ENCODE results near the gene LIAS. TPM values are rescaled to one million over a fixed set of nuclear protein-coding genes. Genes with fewer than 3 reads are reported as not detected.
A peak's percentile ranks its signal among the peaks of the same experiment; 100 is the strongest.

Gene LIAS
- total and polyA plus RNA-seq, 2 of the 13 experiments (the other 11 are each of a cell fraction or from before 2014, with no cell fraction given): 16.0 to 16.6 TPM

DNA sequence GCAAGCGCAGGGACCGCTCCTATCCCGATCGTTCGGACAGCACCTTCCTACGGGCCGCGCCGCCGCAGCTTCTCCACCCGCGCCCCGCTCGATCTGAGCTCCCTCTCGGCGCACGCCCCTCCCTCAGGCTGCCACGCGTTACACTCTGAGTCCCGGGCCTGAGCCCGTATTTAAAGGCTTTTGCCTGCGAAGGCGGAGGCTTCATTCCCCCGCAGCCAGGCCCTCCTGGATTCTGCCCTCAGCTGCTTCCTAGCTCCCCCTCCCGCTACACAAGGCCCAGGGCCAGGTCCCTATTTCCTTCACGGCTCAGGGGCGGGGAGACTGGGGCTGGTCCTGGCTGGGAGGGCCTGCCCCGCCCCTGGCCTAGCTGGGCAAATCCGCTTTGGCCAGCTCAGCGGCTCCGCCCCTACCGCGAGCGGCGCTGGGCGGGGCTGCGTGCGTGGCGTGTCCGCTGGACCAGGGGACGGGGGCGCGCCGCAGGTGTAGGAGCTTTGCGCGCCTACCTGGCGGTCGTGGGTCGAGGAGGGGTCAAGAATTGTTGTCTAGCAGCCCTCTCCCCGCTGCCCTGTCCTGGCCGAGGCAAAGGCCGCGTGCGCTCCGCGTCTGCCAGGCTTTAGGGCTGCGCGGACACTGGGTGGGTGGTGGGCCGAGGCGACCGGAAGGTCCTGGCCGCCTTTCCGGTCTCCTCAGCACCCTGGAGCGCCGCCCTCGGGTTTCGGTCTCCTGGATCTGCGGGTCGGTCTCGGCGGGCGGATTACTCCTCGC, 68.6 kb downstream of the LIAS start, which contains the start of gene UGDH (continued):
- TF ChIP-seq, protein P1, sequence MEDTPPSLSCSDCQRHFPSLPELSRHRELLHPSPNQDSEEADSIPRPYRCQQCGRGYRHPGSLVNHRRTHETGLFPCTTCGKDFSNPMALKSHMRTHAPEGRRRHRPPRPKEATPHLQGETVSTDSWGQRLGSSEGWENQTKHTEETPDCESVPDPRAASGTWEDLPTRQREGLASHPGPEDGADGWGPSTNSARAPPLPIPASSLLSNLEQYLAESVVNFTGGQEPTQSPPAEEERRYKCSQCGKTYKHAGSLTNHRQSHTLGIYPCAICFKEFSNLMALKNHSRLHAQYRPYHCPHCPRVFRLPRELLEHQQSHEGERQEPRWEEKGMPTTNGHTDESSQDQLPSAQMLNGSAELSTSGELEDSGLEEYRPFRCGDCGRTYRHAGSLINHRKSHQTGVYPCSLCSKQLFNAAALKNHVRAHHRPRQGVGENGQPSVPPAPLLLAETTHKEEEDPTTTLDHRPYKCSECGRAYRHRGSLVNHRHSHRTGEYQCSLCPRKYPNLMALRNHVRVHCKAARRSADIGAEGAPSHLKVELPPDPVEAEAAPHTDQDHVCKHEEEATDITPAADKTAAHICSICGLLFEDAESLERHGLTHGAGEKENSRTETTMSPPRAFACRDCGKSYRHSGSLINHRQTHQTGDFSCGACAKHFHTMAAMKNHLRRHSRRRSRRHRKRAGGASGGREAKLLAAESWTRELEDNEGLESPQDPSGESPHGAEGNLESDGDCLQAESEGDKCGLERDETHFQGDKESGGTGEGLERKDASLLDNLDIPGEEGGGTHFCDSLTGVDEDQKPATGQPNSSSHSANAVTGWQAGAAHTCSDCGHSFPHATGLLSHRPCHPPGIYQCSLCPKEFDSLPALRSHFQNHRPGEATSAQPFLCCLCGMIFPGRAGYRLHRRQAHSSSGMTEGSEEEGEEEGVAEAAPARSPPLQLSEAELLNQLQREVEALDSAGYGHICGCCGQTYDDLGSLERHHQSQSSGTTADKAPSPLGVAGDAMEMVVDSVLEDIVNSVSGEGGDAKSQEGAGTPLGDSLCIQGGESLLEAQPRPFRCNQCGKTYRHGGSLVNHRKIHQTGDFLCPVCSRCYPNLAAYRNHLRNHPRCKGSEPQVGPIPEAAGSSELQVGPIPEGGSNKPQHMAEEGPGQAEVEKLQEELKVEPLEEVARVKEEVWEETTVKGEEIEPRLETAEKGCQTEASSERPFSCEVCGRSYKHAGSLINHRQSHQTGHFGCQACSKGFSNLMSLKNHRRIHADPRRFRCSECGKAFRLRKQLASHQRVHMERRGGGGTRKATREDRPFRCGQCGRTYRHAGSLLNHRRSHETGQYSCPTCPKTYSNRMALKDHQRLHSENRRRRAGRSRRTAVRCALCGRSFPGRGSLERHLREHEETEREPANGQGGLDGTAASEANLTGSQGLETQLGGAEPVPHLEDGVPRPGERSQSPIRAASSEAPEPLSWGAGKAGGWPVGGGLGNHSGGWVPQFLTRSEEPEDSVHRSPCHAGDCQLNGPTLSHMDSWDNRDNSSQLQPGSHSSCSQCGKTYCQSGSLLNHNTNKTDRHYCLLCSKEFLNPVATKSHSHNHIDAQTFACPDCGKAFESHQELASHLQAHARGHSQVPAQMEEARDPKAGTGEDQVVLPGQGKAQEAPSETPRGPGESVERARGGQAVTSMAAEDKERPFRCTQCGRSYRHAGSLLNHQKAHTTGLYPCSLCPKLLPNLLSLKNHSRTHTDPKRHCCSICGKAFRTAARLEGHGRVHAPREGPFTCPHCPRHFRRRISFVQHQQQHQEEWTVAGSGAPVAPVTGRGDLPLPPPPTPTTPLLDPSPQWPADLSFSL (CRISPR knock-in tag; IDR thresholded peaks at IDR 0.05): no peak; the same call in 1 of the 2 replicates
- TF ChIP-seq ZBTB3 (CRISPR knock-in tag; IDR thresholded peaks at IDR 0.05; ENCODE audit: borderline replicate concordance, low read depth) (no peak; the same call in 1 of the 2 replicates), ARNT (IDR thresholded peaks at IDR 0.05) (no peak), ZNF530 (CRISPR knock-in tag; IDR thresholded peaks at IDR 0.05; ENCODE audit: low read depth) (no peak), TBX2 (CRISPR knock-in tag; IDR thresholded peaks at IDR 0.05; ENCODE audit: borderline replicate concordance) (peak; percentile 88), EEA1 (CRISPR knock-in tag; IDR thresholded peaks at IDR 0.05; ENCODE audit: borderline replicate concordance) (peak; percentile 34; the same call in 1 of the 2 replicates)
- TF ChIP-seq, protein P2, sequence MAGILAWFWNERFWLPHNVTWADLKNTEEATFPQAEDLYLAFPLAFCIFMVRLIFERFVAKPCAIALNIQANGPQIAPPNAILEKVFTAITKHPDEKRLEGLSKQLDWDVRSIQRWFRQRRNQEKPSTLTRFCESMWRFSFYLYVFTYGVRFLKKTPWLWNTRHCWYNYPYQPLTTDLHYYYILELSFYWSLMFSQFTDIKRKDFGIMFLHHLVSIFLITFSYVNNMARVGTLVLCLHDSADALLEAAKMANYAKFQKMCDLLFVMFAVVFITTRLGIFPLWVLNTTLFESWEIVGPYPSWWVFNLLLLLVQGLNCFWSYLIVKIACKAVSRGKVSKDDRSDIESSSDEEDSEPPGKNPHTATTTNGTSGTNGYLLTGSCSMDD (CRISPR knock-in tag; IDR thresholded peaks at IDR 0.05): 0 out of 2 replicates have a peak, but pooled peaks have one; percentile 37
- TF ChIP-seq, protein P3, sequence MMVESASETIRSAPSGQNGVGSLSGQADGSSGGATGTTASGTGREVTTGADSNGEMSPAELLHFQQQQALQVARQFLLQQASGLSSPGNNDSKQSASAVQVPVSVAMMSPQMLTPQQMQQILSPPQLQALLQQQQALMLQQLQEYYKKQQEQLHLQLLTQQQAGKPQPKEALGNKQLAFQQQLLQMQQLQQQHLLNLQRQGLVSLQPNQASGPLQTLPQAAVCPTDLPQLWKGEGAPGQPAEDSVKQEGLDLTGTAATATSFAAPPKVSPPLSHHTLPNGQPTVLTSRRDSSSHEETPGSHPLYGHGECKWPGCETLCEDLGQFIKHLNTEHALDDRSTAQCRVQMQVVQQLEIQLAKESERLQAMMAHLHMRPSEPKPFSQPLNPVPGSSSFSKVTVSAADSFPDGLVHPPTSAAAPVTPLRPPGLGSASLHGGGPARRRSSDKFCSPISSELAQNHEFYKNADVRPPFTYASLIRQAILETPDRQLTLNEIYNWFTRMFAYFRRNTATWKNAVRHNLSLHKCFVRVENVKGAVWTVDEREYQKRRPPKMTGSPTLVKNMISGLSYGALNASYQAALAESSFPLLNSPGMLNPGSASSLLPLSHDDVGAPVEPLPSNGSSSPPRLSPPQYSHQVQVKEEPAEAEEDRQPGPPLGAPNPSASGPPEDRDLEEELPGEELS (CRISPR knock-in tag; IDR thresholded peaks at IDR 0.05): peak; percentile 34
- TF ChIP-seq, protein P4, sequence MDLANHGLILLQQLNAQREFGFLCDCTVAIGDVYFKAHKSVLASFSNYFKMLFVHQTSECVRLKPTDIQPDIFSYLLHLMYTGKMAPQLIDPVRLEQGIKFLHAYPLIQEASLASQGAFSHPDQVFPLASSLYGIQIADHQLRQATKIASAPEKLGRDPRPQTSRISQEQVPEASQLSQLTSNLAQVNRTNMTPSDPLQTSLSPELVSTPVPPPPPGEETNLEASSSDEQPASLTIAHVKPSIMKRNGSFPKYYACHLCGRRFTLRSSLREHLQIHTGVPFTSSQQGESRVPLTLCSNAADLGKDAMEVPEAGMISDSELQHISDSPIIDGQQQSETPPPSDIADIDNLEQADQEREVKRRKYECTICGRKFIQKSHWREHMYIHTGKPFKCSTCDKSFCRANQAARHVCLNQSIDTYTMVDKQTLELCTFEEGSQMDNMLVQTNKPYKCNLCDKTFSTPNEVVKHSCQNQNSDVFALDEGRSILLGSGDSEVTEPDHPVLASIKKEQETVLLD (CRISPR knock-in tag; IDR thresholded peaks at IDR 0.05; ENCODE audit: low read depth): peak; percentile 27; the same call in 1 of the 2 replicates
- TF ChIP-seq, protein P5, sequence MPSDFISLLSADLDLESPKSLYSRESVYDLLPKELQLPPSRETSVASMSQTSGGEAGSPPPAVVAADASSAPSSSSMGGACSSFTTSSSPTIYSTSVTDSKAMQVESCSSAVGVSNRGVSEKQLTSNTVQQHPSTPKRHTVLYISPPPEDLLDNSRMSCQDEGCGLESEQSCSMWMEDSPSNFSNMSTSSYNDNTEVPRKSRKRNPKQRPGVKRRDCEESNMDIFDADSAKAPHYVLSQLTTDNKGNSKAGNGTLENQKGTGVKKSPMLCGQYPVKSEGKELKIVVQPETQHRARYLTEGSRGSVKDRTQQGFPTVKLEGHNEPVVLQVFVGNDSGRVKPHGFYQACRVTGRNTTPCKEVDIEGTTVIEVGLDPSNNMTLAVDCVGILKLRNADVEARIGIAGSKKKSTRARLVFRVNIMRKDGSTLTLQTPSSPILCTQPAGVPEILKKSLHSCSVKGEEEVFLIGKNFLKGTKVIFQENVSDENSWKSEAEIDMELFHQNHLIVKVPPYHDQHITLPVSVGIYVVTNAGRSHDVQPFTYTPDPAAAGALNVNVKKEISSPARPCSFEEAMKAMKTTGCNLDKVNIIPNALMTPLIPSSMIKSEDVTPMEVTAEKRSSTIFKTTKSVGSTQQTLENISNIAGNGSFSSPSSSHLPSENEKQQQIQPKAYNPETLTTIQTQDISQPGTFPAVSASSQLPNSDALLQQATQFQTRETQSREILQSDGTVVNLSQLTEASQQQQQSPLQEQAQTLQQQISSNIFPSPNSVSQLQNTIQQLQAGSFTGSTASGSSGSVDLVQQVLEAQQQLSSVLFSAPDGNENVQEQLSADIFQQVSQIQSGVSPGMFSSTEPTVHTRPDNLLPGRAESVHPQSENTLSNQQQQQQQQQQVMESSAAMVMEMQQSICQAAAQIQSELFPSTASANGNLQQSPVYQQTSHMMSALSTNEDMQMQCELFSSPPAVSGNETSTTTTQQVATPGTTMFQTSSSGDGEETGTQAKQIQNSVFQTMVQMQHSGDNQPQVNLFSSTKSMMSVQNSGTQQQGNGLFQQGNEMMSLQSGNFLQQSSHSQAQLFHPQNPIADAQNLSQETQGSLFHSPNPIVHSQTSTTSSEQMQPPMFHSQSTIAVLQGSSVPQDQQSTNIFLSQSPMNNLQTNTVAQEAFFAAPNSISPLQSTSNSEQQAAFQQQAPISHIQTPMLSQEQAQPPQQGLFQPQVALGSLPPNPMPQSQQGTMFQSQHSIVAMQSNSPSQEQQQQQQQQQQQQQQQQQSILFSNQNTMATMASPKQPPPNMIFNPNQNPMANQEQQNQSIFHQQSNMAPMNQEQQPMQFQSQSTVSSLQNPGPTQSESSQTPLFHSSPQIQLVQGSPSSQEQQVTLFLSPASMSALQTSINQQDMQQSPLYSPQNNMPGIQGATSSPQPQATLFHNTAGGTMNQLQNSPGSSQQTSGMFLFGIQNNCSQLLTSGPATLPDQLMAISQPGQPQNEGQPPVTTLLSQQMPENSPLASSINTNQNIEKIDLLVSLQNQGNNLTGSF (CRISPR knock-in tag; IDR thresholded peaks at IDR 0.05): 0 out of 2 replicates have a peak, but pooled peaks have one; percentile 59

Measured in HepG2 (cell line).